HG03469 (cell line): ENCODE measurements around the gene WDR37.
A peak's percentile ranks its signal among the peaks of the same experiment; 100 is the strongest.
"Not testable (repeated sequence)": the region's sequence is repeated elsewhere in the genome, so short reads cannot be mapped to it uniquely, and the experiment has no call there.

Experiments used
- ATAC-seq: cut with Tn5 transposase; IDR thresholded peaks from one replicate; pipeline ENCODE4 v1.9.1; 2021; ENCODE audit warnings: mild to moderate bottlenecking, moderate library complexity, moderate number of reproducible peaks; ENCODE audit not compliant: unreplicated experiment

Gene WDR37

GRCh38 chr10:1101946-1102345, 45.8 kb downstream of the WDR37 start:
- no peak for ATAC-seq

GRCh38 chr10:1102416-1102815, 46.2 kb downstream of the WDR37 start:
- no peak for ATAC-seq

- no peak for ATAC-seq
Observed at GRCh38 chr10:1102831-1103230, 46.6 kb downstream of the WDR37 start.

GRCh38 chr10:1103551-1103950, 47.4 kb downstream of the WDR37 start:
- no peak for ATAC-seq

- ATAC-seq = no peak
Observed at GRCh38 chr10:1104971-1105370, 48.8 kb downstream of the WDR37 start.

GRCh38 chr10:1107004-1107403, 50.8 kb downstream of the WDR37 start:
- no peak for ATAC-seq

- no peak for ATAC-seq
Observed at GRCh38 chr10:1107679-1108078, 51.5 kb downstream of the WDR37 start.

GRCh38 chr10:1109795-1110673, 53.8 kb downstream of the WDR37 start:
- ATAC-seq = peak; percentile 73

- ATAC-seq = no peak
Observed at GRCh38 chr10:1110674-1111119, 54.5 kb downstream of the WDR37 start.

GRCh38 chr10:1114315-1114714, 58.1 kb downstream of the WDR37 start:
- ATAC-seq = no peak

- no peak for ATAC-seq
Observed at GRCh38 chr10:1114719-1115606, 58.8 kb downstream of the WDR37 start.

- no peak for ATAC-seq
Observed at GRCh38 chr10:1115607-1115955, 59.4 kb downstream of the WDR37 start.

GRCh38 chr10:1116051-1116450, 59.9 kb downstream of the WDR37 start:
- no peak for ATAC-seq

- ATAC-seq = no peak
Observed at GRCh38 chr10:1116696-1117280, 60.6 kb downstream of the WDR37 start.

GRCh38 chr10:1117651-1118050, 61.5 kb downstream of the WDR37 start:
- ATAC-seq = no peak

- not testable (repeated sequence) for ATAC-seq
Observed at GRCh38 chr10:1118318-1118717, 62.1 kb downstream of the WDR37 start.

- ATAC-seq = no peak
Observed at GRCh38 chr10:1119027-1119426, 62.8 kb downstream of the WDR37 start.

- ATAC-seq = no peak
Observed at GRCh38 chr10:1119501-1119900, 63.3 kb downstream of the WDR37 start.

GRCh38 chr10:1120306-1120705, 64.1 kb downstream of the WDR37 start:
- ATAC-seq = no peak

- no peak for ATAC-seq
Observed at GRCh38 chr10:1120801-1121211, 64.6 kb downstream of the WDR37 start.

GRCh38 chr10:1121271-1121970, 65.2 kb downstream of the WDR37 start:
- no peak for ATAC-seq
